ENCODE results near the gene SUV39H1. TPM values are rescaled to one million over a fixed set of nuclear protein-coding genes. Genes with fewer than 3 reads are reported as not detected.

SUV39H1 gene
- total RNA-seq, 1 donor = 2.5 TPM

DNA sequence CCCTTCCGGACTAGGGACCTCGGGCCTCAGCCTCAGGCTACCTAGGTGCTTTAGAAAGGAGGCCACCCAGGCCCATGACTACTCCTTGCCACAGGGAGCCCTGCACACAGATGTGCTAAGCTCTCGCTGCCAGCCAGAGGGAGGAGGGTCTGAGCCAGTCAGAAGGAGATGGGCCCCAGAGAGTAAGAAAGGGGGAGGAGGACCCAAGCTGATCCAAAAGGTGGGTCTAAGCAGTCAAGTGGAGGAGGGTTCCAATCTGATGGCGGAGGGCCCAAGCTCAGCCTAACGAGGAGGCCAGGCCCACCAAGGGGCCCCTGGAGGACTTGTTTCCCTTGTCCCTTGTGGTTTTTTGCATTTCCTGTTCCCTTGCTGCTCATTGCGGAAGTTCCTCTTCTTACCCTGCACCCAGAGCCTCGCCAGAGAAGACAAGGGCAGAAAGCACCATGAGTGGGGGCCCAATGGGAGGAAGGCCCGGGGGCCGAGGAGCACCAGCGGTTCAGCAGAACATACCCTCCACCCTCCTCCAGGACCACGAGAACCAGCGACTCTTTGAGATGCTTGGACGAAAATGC lies 13.0 kb upstream of the SUV39H1 start, which contains the start of gene WAS:
Gene WAS, plus strand, starts transcription at position 389 of the 572 bp plus-strand sequence. Its CDS starts 55 bp downstream, at position 444.
- peak; percentile 31 for DNase-seq (ENCODE audit: insufficient read length, low spot score, missing footprints)

DNA sequence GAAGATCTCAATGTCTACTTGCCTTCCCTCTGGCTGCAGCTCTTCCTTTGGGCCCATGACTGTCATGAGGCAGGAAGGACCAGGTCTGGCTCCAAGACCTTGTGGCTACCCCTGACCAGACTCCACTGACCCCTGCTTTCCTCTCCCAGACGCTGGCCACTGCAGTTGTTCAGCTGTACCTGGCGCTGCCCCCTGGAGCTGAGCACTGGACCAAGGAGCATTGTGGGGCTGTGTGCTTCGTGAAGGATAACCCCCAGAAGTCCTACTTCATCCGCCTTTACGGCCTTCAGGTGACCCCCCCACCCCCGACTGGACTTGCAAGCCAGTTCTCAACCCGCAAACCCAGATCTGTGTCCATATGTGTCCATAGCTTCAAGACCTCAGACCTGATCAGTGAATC lies 12.4 kb upstream of the SUV39H1 start:
- Histone ChIP-seq H3K79me2 (ENCODE audit: insufficient read depth, low read length) (no peaks in the 10 kb centered on the region), H3K36me3 (ENCODE audit: insufficient read depth, low read length) (no peaks in the 10 kb centered on the region), H3K4me2 (ENCODE audit: insufficient read depth, low read length) (no peak overlapping the region), H2AFZ (ENCODE audit: low read length) (no peak overlapping the region), H3K27ac (ENCODE audit: low read depth, low read length) (no peak overlapping the region), H3K27me3 (ENCODE audit: insufficient read depth, low read length) (no peaks in the 10 kb centered on the region), H3K4me3 (ENCODE audit: insufficient read depth, low read length) (no peak overlapping the region), H3K9me3 (ENCODE audit: low read depth, low read length) (no peaks in the 10 kb centered on the region), H4K20me1 (ENCODE audit: insufficient read depth, low read length) (no peaks in the 10 kb centered on the region), H3K4me1 (ENCODE audit: insufficient read depth, low read length) (no peaks in the 10 kb centered on the region)
- TF ChIP-seq CTCF (IDR thresholded peaks at IDR 0.05; ENCODE audit: extremely low read depth, low read depth, low read length) = no peak
- no peak for DNase-seq (ENCODE audit: insufficient read length, low spot score, missing footprints)

More for the DNA sequence above, 13.0 kb upstream of the SUV39H1 start, which contains the start of gene WAS:
- no peak within 1 kb of the TSS for H3K27ac ChIP-seq (ENCODE audit: low read depth, low read length)
- no peaks in the 10 kb centered on the region for H3K36me3 ChIP-seq (ENCODE audit: insufficient read depth, low read length)
- H3K9me3 ChIP-seq (ENCODE audit: low read depth, low read length) = no peaks in the 10 kb centered on the region
- no peak for TF ChIP-seq CTCF (IDR thresholded peaks at IDR 0.05; ENCODE audit: extremely low read depth, low read depth, low read length)
- H3K4me2 ChIP-seq (ENCODE audit: insufficient read depth, low read length) = no peak within 1 kb of the TSS
- no peaks in the 10 kb centered on the region for H3K27me3 ChIP-seq (ENCODE audit: insufficient read depth, low read length)
- no peak within 1 kb of the TSS for H3K4me3 ChIP-seq (ENCODE audit: insufficient read depth, low read length)
- H3K4me1 ChIP-seq (ENCODE audit: insufficient read depth, low read length) = no peaks in the 10 kb centered on the region
- H4K20me1 ChIP-seq (ENCODE audit: insufficient read depth, low read length) = no peaks in the 10 kb centered on the region
- no peak within 1 kb of the TSS for H2AFZ ChIP-seq (ENCODE audit: low read length)
- no peaks in the 10 kb centered on the region for H3K79me2 ChIP-seq (ENCODE audit: insufficient read depth, low read length)

DNA sequence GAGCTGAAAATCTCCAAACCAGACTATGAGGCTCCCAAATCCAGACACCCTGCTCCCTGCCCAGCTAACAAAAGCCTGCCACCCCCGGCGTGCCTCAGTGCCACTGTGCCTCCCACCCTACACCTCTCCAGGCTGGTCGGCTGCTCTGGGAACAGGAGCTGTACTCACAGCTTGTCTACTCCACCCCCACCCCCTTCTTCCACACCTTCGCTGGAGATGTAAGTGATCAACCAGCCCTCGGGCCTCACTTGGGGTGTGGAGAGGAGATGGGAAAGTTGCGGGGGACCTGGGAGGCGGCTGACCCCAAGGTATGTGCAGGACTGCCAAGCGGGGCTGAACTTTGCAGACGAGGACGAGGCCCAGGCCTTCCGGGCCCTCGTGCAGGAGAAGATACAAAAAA lies 11.1 kb upstream of the SUV39H1 start:
- H3K4me3 ChIP-seq (ENCODE audit: insufficient read depth, low read length) = no peak overlapping the region
- no peaks in the 10 kb centered on the region for H3K27me3 ChIP-seq (ENCODE audit: insufficient read depth, low read length)
- no peak overlapping the region for H2AFZ ChIP-seq (ENCODE audit: low read length)
- H3K79me2 ChIP-seq (ENCODE audit: insufficient read depth, low read length) = no peaks in the 10 kb centered on the region
- H3K4me2 ChIP-seq (ENCODE audit: insufficient read depth, low read length) = no peak overlapping the region
- no peaks in the 10 kb centered on the region for H4K20me1 ChIP-seq (ENCODE audit: insufficient read depth, low read length)
- DNase-seq (ENCODE audit: insufficient read length, low spot score, missing footprints) = no peak
- no peak overlapping the region for H3K27ac ChIP-seq (ENCODE audit: low read depth, low read length)
- H3K36me3 ChIP-seq (ENCODE audit: insufficient read depth, low read length) = no peaks in the 10 kb centered on the region
- no peaks in the 10 kb centered on the region for H3K9me3 ChIP-seq (ENCODE audit: low read depth, low read length)
- no peaks in the 10 kb centered on the region for H3K4me1 ChIP-seq (ENCODE audit: insufficient read depth, low read length)
- no peak for TF ChIP-seq CTCF (IDR thresholded peaks at IDR 0.05; ENCODE audit: extremely low read depth, low read depth, low read length)

- H2AFZ ChIP-seq (ENCODE audit: low read length) = no peak overlapping the region
- no peaks in the 10 kb centered on the region for H3K36me3 ChIP-seq (ENCODE audit: insufficient read depth, low read length)
- H3K79me2 ChIP-seq (ENCODE audit: insufficient read depth, low read length) = no peaks in the 10 kb centered on the region
- no peaks in the 10 kb centered on the region for H3K9me3 ChIP-seq (ENCODE audit: low read depth, low read length)
- no peak for DNase-seq (ENCODE audit: insufficient read length, low spot score, missing footprints)
- H3K4me1 ChIP-seq (ENCODE audit: insufficient read depth, low read length) = no peaks in the 10 kb centered on the region
- TF ChIP-seq CTCF (IDR thresholded peaks at IDR 0.05; ENCODE audit: extremely low read depth, low read depth, low read length) = no peak
- no peak overlapping the region for H3K27ac ChIP-seq (ENCODE audit: low read depth, low read length)
- no peak overlapping the region for H3K4me3 ChIP-seq (ENCODE audit: insufficient read depth, low read length)
- H4K20me1 ChIP-seq (ENCODE audit: insufficient read depth, low read length) = no peaks in the 10 kb centered on the region
- no peak overlapping the region for H3K4me2 ChIP-seq (ENCODE audit: insufficient read depth, low read length)
- no peaks in the 10 kb centered on the region for H3K27me3 ChIP-seq (ENCODE audit: insufficient read depth, low read length)
Observed at GRCh38 chrX:48688531-48689150, 7.9 kb upstream of the SUV39H1 start.
